ENCODE measurements around the gene HOXC11. TPM values are rescaled to one million over a fixed set of nuclear protein-coding genes. Genes with fewer than 3 reads are reported as not detected.

HOXC11 gene
- total RNA-seq, 4 donors from 2014 or later, result 4.9 to 10.7 (median 6.2) TPM

DNA sequence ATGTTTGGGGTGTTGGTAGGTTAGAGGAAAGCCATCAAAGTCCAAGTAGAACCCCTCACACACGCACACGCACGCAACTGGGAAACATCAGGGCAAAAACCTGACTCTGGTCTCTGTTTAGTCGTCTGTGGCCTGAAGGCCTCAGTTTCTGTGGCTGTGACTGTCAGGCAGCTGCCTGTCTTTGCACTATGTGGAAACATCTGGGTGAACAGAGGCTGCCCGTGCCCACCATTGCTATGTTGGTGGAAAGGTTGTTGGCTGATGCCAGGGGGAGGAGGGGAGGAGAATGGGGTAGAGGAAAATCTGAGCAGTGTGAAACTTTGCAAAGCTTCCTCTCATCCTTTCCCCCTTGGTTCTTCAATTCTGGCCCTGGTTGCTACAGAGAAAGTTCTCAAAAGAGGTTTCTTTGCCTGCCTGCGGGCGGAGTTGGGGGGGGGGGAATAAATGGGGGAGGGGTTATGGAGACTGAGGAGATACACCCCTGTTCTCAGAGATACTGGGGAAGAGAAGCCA is 19.5 kb downstream of the HOXC11 start:
- intact Hi-C loops (cut with DNase I; ENCODE audit: low total_unique reads), result no loop called here
- DNase-seq (ENCODE audit: low spot score in 2 of 2), result no peak
- WGBS, 2 donors, result 44 to 47% methylated on average over 7 of the region's 7 CpGs
- no peak for TF ChIP-seq POLR2A (IDR thresholded peaks at IDR 0.05)
- TF ChIP-seq, protein P1, sequence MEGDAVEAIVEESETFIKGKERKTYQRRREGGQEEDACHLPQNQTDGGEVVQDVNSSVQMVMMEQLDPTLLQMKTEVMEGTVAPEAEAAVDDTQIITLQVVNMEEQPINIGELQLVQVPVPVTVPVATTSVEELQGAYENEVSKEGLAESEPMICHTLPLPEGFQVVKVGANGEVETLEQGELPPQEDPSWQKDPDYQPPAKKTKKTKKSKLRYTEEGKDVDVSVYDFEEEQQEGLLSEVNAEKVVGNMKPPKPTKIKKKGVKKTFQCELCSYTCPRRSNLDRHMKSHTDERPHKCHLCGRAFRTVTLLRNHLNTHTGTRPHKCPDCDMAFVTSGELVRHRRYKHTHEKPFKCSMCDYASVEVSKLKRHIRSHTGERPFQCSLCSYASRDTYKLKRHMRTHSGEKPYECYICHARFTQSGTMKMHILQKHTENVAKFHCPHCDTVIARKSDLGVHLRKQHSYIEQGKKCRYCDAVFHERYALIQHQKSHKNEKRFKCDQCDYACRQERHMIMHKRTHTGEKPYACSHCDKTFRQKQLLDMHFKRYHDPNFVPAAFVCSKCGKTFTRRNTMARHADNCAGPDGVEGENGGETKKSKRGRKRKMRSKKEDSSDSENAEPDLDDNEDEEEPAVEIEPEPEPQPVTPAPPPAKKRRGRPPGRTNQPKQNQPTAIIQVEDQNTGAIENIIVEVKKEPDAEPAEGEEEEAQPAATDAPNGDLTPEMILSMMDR (IDR thresholded peaks at IDR 0.05), result no peak
- no peak overlapping the region for H3K4me3 ChIP-seq (ENCODE audit: low read depth, poor library complexity, severe bottlenecking)

DNA sequence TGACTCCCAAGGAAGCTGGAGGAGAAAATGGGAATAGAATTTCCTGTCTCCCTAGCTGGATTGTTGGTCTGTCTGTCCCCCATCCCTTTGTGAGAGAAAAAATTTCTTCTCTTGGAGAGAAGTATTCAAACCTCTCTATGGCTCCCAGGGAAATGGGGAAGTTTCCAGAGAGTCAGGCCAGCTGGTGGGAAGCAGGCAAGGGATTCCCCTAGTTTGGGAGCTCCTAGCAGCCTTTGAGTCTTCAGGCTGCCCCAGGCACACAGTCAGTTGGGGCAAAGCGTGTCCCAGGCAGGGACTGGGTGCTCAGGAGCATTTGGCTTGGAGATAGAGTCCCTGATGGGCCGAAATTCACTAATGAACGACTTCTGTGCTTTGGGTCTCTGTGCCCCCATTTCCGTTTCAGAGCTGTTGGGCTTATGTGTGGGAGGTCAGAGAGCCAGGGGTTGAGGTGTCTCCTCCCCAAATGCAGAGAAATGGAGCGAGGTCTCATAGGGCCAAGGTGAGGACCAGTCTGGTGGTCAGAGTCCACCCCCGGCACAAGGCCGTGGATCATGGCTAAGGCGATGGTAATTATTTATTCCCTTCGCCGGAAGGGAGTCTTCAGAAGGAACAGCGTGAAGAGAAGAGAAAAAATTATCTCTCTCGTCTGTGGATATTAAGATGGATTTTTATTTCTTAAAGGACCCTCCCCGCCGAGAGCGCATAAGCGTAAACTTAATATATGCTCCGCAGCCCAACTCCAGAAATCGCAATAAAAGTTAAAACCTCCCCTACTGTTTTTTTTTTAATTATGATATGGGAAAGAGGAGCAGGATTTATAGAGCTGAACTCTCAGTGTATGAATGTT is 20.5 kb downstream of the HOXC11 start:
- no peak for TF ChIP-seq POLR2A (IDR thresholded peaks at IDR 0.05)
- TF ChIP-seq, protein P1 (IDR thresholded peaks at IDR 0.05), result no peak
- no peak overlapping the region for H3K4me3 ChIP-seq (ENCODE audit: low read depth, poor library complexity, severe bottlenecking)
- intact Hi-C loops (cut with DNase I; ENCODE audit: low total_unique reads), result no loop called here
- WGBS, 2 donors, result 26 to 35% methylated on average over 18 of the region's 18 CpGs
- no peak for DNase-seq (ENCODE audit: low spot score in 2 of 2)

DNA sequence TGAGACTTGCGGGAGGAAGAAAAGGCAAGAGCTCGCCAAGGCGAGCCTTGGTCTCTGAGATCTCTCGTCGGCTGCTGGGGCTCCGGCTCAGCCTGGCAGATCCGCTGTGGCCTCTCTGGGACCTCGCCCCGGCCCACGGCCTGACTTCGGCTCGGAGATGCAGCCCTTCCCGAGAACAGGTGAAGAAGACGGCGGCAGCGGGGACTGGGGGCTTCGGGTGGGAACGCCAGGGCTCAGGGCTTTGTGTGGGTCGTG is 21.0 kb downstream of the HOXC11 start:
- intact Hi-C loops (cut with DNase I; ENCODE audit: low total_unique reads), result no loop called here
- DNase-seq (ENCODE audit: low spot score in 2 of 2), result no peak
- no peak overlapping the region for H3K4me3 ChIP-seq (ENCODE audit: low read depth, poor library complexity, severe bottlenecking)
- 5 to 11% methylated on average over 12 to 19 of the region's 19 CpGs for WGBS, 2 donors
- no peak for TF ChIP-seq POLR2A (IDR thresholded peaks at IDR 0.05)
- TF ChIP-seq, protein P1 (IDR thresholded peaks at IDR 0.05), result no peak

DNA sequence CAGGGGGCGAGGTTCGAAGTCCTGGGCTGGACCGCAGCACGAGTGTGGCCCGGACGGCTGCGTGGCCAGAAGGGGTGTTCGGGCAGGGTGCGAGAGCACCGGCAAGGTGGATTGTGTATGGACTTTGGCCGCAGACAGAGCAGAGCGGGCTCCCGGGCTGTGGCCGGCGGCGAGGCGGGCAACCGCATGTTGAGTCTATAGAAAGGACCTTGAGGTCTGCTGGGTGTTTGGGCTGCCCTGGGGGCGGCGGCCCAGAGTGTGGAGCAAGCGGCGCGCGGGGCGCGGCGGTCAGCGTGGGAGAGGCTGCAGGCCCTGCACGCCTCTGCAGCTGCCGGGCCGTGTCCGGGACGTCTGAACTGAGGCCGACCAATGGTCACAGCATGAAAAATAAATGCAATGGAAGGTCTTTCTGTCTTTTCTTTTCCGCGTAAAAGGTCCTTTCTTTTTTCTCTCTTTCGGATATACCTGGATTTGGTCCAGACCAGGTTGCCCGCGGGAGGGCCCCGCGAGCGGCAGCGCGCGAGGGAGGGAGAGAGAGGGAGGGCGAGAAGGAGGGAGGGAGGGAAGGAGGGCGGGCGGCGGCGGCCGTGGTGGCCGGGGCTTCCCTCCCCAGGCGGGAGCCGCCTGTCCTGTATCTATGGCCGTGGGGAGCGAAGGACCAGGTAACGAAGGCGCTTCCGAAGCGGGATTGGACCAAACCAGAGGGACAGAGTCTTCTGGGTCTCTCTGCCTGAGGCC is 21.5 kb downstream of the HOXC11 start:
- 5% methylated on average over 53 to 60 of the region's 60 CpGs for whole genome bisulfite sequencing, 2 donors
- DNase-seq (ENCODE audit: low spot score in 2 of 2), result no peak
- intact Hi-C loops (cut with DNase I; ENCODE audit: low total_unique reads), result no loop called here
- TF ChIP-seq POLR2A (IDR thresholded peaks at IDR 0.05), result no peak
- TF ChIP-seq, protein P1 (IDR thresholded peaks at IDR 0.05), result no peak
- no peak overlapping the region for H3K4me3 ChIP-seq (ENCODE audit: low read depth, poor library complexity, severe bottlenecking)

DNA sequence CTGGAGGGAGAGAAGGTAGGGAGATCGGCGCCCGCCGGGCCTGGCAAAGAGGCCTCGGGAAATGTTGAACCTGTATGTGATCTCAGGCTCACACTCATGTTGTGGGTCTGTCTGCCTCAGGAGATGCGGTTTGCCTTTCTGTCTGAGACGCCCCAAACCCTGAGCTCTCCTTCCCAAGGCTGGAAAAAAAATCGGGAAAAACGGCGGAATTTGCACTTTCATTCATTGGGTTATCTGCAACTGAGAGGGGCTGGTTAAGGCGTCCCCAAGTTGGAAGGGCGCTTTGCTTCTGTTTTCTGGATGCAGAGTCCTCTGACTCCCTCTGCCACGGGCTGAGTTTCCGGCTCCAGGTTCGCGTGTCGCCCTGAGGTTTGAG is 22.1 kb downstream of the HOXC11 start:
- H3K4me3 ChIP-seq (ENCODE audit: low read depth, poor library complexity, severe bottlenecking), result peak overlapping the region; percentile 42

More for the DNA sequence above, 22.1 kb downstream of the HOXC11 start:
- TF ChIP-seq, protein P1 (IDR thresholded peaks at IDR 0.05), result no peak
- no peak for TF ChIP-seq POLR2A (IDR thresholded peaks at IDR 0.05)
- intact Hi-C loops (cut with DNase I; ENCODE audit: low total_unique reads), result no loop called here
- 3 to 8% methylated on average over 17 of the region's 17 CpGs for WGBS, 2 donors
- DNase-seq (ENCODE audit: low spot score in 2 of 2), result no peak
